Sciatic nerve (tissue), 2 donors: Measurements from ENCODE around the gene SYT13. TPM values are rescaled to one million over a fixed set of nuclear protein-coding genes. Genes with fewer than 3 reads are reported as not detected.
"Not testable (repeated sequence)": the region's sequence is repeated elsewhere in the genome, so short reads cannot be mapped to it uniquely, and the experiment has no call there.

Experiments used
- ATAC-seq: fragments of 200-7000 bp; cut with Tn5 transposase; one replicate; pipeline ENCODE4 v1.9.1; 2020; ENCODE audit warnings: mild to moderate bottlenecking, moderate library complexity
- DNase-seq: peaks from one replicate; pipeline ENCODE4 v3.0.0-alpha.2; 2020; ENCODE audit warnings: low spot score
- intact Hi-C: fragments of 100-400 bp; cut with DNase I; formaldehyde crosslinking; loops from one replicate; pipeline ENCODE4 v1.14.2; 2022
- total RNA-seq: library from RNA; stranded (reverse); fragmentation: NEBNext Ultra II Directional; extraction: Animal tissue kit (Norgen Biotek cat#: 25700); gene quantifications from one replicate; pipeline ENCODE4 v1.2.1, GENCODE V29; 2021
- donor health status: DM: no; HTN: no; CAD: no.
- donor health status: DM: no; HTN: no; CAD: no.

SYT13 gene
- total RNA-seq, 1 donor from 2014 or later = not detected

- no peak for DNase-seq
- intact Hi-C loops = no loop called here
- ATAC-seq = no peak
These were observed 26.5 kb downstream of the SYT13 start for GRCh38 chr11:45259592-45259991.

GRCh38 chr11:45258982-45259530, 27.1 kb downstream of the SYT13 start:
- DNase-seq = no peak
- no peak for ATAC-seq
- intact Hi-C loops = no loop called here

GRCh38 chr11:45254070-45254469, 32.1 kb downstream of the SYT13 start:
- DNase-seq = no peak
- ATAC-seq = no peak
- intact Hi-C loops = no loop called here

- intact Hi-C loops = no loop called here
- DNase-seq (no peak), ATAC-seq (no peak)
These were observed 32.5 kb downstream of the SYT13 start for GRCh38 chr11:45253640-45254039.

- ATAC-seq = no peak
- DNase-seq = no peak
- intact Hi-C loops = no loop called here
These were observed 33.3 kb downstream of the SYT13 start for GRCh38 chr11:45252877-45253276.

GRCh38 chr11:45252134-45252856, 33.8 kb downstream of the SYT13 start:
- no peak for ATAC-seq
- intact Hi-C loops = no loop called here

GRCh38 chr11:45250035-45250718, 36.0 kb downstream of the SYT13 start:
- DNase-seq = no peak
- intact Hi-C loops = no loop called here
- no peak for ATAC-seq

More at GRCh38 chr11:45252134-45252856, 33.8 kb downstream of the SYT13 start:
- no peak for DNase-seq

- intact Hi-C loops, ATAC-seq, DNase-seq: not testable (repeated sequence)
These were observed 36.8 kb downstream of the SYT13 start for GRCh38 chr11:45249372-45249771.

GRCh38 chr11:45248501-45249011, 37.6 kb downstream of the SYT13 start:
- ATAC-seq (no peak), DNase-seq (no peak)
- intact Hi-C loops = no loop called here

GRCh38 chr11:45247433-45247832, 38.7 kb downstream of the SYT13 start:
- intact Hi-C loops = no loop called here
- ATAC-seq (no peak), DNase-seq (no peak)

- intact Hi-C loops = no loop called here
- DNase-seq (no peak), ATAC-seq (no peak)
These were observed 39.9 kb downstream of the SYT13 start for GRCh38 chr11:45246241-45246640.

GRCh38 chr11:45245218-45246045, 40.7 kb downstream of the SYT13 start:
- intact Hi-C loops = no loop called here
- ATAC-seq = no peak

GRCh38 chr11:45243967-45244366, 42.2 kb downstream of the SYT13 start:
- intact Hi-C loops = no loop called here
- no peak for ATAC-seq
- no peak for DNase-seq

More at GRCh38 chr11:45245218-45246045, 40.7 kb downstream of the SYT13 start:
- DNase-seq = no peak

GRCh38 chr11:45239733-45240132, 46.4 kb downstream of the SYT13 start:
- DNase-seq (no peak), ATAC-seq (no peak)
- intact Hi-C loops = no loop called here

GRCh38 chr11:45238724-45239123, 47.4 kb downstream of the SYT13 start:
- no peak for DNase-seq
- intact Hi-C loops = no loop called here
- no peak for ATAC-seq

GRCh38 chr11:45237711-45238315, 48.3 kb downstream of the SYT13 start:
- intact Hi-C loops = no loop called here
- no peak for DNase-seq
- no peak for ATAC-seq

GRCh38 chr11:45234306-45235006, 51.7 kb downstream of the SYT13 start:
- DNase-seq = no peak
- no peak for ATAC-seq
- intact Hi-C loops = no loop called here

GRCh38 chr11:45233804-45234170, 52.4 kb downstream of the SYT13 start:
- peak; percentile 24 for ATAC-seq
- DNase-seq = no peak
- intact Hi-C loops = no loop called here
